Amygdala (tissue), 56 donors: ENCODE data around the gene CXCL17.
A peak's percentile ranks its signal among the peaks of the same experiment; 100 is the strongest.

ENCODE experiments used
- DNase-seq, 56 donors: peaks; one replicate each; lab custom pipeline; 2025; lab: John Stamatoyannopoulos, UW

The CXCL17 gene

GRCh38 chr19:42402376-42403116 lies 40.2 kb downstream of the CXCL17 start:
- DNase-seq, result no peak

DNA sequence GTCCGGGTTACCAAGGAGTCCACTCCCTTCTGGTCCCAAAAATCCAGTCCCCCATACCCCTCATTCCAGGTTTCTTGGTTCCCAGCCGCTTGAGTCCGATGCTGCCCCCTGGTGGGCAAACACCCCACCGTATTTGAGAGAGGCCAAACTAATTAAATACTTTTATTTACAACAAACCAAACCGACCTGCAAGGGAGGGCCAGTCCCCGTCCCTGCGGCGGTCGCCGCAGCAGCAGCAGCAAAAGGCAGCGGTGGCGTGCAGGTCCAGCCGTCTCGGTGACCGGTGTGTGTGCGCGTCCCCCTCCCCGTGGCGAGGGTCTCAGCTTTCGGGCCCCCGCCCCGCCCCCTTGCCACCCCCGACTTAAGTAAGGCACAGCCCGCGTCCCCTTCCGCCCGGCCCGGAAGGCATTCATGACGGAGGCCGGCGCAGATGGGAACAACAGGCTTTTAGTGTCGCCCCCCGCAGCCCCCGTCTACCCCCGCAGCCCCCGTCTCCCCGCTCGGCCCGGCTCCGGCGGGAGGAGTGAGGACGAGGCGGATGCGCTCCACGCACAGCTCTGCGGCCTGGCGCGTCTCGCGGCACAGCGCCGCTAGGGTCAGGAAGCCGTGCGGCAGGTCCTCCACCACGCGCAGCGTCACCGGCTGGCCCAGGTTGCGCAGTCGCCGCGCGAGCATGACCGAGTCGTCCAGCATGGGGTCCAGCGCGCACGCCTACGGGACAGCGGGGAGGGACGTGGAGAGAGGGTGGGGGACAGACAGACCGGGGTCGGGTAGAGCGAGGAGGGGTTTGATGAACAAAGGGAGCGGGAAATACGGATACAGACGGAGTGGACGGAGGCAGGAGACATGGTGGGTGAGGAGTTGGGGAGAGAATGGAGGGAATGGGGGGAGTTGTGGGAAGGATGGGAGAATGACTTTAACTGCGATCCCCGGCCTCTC lies 41.1 kb downstream of the CXCL17 start:
- peak in 51 of 56 donors; percentile 17 to 87 (median 59) for DNase-seq

DNA sequence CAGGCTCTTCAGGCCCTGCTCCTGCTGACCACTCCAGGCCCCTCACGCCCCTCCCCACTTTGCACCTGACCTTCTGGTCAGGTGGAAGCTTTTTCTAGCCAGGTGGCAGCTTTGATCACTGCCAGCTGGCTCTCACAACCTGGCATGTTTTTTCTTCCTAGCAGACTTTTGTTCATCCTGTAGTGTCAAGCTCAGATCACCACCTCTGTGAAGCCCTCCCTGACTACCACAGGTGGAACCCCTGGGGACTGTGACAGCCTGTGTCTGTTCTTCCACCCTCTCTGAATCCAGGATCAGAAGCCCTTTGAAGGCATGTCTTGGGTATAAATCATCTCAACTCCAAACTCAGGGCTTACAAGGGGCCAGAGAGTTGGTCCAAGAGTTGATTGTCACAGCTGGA lies 42.3 kb downstream of the CXCL17 start:
- DNase-seq, result no peak

DNA sequence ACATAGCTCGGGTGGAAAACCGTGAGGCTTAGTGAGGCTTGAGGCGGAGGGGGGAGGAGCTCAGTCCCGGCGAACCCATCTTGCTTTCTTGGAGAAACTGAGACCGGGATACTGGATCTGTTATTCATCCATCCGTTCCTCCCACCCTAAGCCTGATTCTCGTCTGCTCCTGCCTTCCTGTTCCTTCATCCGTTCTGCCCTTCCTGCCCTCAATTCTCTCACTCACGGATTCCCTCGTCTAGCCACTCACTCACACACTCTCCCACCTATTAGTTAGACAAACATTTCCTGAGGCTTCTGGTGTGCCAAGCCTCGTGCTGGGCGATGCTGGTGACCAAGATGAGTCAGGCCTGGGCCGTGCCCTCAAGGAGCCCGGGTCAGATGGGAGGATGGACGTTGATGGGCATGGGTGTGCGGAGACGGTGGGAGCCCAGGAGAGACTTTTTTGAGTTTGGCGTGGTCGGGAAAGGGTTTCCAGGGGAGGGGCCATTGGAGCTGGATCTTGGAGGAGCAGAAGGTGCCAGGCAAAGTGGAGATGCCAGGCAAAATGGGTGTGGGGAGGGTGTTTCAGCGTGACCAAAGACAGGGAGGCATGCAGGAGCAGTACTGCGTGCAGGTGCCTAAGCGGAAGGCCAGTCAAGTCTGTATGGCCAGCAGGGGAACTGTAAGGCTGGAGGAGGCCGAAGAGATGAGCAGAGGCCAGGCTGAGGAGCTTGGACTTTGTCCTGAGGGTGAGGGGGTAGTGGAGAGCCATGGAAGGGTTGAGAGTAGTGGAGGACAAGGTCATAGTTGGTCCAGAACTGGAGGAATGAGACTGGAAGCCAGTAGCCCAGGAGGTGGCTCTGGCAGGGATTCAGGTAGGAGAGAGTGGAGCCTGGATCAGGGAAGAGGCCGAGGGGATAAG lies 45.2 kb downstream of the CXCL17 start:
- DNase-seq, result peak in 1 of 56 donors; percentile 43

DNA sequence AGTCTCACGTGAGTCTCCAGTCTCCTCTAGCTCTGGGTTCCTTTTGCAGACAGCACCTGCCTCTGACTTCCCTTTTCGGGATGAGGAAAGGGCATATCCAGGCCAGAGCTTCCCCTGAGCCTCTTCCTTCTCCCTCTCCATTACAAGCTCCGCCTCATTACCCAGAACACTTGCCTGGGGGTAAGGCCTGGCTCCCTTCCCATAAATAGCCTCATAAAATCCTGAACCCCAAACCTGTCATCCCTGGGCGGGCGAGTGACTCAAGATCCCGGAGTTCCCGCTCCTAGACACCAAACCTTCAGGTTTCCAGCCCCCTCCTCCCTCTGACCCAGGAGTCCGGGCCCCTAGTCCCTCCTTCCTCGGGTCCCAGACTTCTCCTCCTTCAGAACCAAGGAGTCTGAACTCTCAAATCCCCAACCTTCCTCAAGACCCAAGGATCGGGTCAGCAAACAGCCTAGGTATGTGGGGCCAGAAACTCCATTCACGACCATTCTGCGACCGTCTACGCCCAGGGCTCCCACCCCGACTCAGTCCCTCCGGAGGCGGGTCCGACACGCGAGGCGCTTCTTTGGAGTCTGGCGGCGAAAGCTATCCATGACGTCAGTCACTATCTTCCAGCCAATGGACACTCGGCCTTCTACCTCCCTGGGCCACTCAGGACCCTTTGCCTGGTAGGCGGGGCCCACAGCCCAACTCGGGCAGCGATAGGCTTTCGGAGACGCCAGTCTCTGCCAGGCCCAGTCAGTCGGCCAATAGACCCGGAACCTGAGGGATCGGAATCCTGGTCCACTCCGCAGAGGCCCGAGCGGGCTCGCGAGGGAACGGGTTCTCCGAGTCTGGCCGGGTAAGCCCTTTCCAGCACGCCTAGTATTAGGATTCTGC lies 46.1 kb downstream of the CXCL17 start:
- DNase-seq, result peak in 55 of 56 donors; percentile 78 to 99 (median 97)

- DNase-seq, result no peak
These were observed 48.0 kb downstream of the CXCL17 start for GRCh38 chr19:42394751-42395150.

DNA sequence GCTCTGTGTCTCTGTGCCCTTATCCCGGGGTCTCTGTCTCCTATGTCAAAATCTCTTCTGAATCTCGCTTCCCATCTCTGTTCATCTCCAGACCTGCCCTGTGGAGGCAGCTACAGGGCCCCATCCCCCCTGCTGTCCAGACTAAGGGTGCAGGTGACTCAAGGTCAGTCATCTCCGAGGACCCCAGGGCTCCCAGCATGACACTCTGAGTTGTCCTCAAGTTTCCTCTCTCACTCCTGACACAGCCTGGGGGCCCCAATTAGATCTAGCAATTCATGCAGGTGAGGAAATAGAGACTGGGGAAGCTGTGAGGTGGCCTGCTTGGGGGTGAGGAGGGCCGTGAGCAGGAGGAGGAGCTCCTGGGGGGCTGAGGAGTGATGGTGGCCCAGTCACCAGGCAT lies 50.6 kb downstream of the CXCL17 start:
- no peak for DNase-seq

DNA sequence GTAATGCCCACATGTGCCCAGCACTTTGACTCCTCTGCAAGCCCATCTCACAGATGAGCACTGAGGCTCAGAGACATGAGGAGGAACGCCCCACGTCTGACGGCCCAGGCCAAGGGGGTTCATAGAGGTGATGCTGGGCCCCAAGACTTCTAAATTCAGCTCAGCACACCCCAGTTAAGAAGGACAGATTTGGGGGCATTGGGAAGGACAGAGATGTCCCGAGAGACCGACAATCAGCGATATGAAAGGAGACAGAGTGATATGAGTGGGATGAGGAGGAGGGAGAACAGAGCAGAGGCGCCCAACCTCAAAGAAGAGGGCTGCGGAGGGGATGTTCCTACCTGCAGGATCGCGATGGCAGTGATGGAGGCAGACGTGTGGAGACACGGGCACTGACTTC lies 52.8 kb downstream of the CXCL17 start, which contains the start of gene CNFN:
CNFN (minus strand) TSS at position 399 of the 400 bp plus-strand sequence. CDS start 1,260 bp downstream, outside the sequence.
- no peak for DNase-seq

- no peak for DNase-seq
These were observed 53.8 kb downstream of the CXCL17 start for GRCh38 chr19:42388851-42389489.

DNA sequence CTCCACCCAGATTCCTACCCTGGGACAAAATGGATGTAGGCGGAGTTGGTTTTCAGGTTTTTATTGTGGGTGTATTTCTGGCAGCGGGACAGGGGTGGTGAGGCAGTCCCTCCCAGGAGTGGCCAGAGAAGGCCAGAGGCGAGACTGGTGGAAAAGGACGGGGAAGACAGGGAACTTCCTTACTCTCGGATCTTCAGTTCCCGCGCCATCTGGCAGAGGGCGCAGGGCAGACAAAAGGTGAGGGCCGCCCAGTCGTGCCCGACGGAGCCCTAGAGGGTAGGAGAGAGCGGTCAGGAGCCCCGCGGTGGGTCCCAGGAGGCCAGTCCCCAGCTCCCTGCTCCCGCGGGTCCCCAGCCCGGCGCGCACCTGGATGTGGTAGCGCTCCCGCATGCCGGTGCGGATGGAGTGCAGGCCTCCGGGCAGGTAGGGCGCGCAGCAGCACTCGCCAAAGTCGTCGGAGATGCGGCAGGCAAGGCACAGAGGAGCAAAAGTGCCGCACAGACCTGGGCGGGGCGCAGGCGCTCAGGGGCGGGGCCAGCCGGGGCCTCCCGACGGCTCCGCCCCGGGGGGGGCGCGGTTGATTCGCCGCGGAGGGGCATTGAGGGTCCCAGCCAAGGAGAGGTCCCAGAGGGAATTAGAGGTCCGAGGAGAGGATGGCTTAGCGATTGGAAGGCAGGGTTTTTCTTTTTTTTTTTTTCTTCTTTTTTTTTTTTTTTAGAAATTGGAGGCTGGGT lies 55.6 kb downstream of the CXCL17 start:
- peak in 17 of 56 donors; percentile 5 to 54 (median 35) for DNase-seq

GRCh38 chr19:42380155-42380554 lies 62.6 kb downstream of the CXCL17 start:
- DNase-seq, result no peak
